K562 (cell line): ENCODE data around the gene PTPRM. TPM values are rescaled to one million over a fixed set of nuclear protein-coding genes. Genes with fewer than 3 reads are reported as not detected.

Source experiments
- ATAC-seq: fragments of 200-7000 bp; cut with Tn5 transposase; 3 replicates; pipeline ENCODE4 v1.9.1; 2020; ENCODE audit warnings: moderate library complexity
- BruUV-seq: library from RNA; stranded (reverse); fragments of 400-500 nt; replicated peaks from 2 replicates; lab custom pipeline; 2021; lab: Mats Ljungman, UMichigan
- CTCF ChIA-PET: fragments of 300-600 bp; formaldehyde crosslinking; extraction: SDS; loops from one replicate; lab custom pipeline; 2021; ENCODE audit warnings: low intra/inter-chr PET ratio; lab: Yijun Ruan, JAX
- POLR2A ChIA-PET: fragments of 300-600, 350-650 bp; sonication (Branson Sonifier 250); formaldehyde crosslinking; extraction: SDS; loops from one replicate; lab custom pipeline; 2021; ENCODE audit warnings: antibody characterized with exemption, inconsistent platforms; lab: Yijun Ruan, JAX
- DNase-seq, 4 experiments: peaks; one replicate each; pipeline versions ENCODE4 v3.0.0 to v3.0.0-alpha.2; 2011 to 2018; ENCODE audit warnings: low spot score in 3 of 4, mixed read lengths in 3 of 4; ENCODE audit errors: extremely low read depth in 1 of 4
- FAIRE-seq: peaks from 2 replicates; lab custom pipeline; 2011; peaks lifted over from hg19 to GRCh38; lab: Jason Lieb, UNC
- H2AFZ ChIP-seq: 2 replicates; pipeline ENCODE4 v1.6.0; 2011; ENCODE audit warnings: low read depth, low read length, control low read depth, inconsistent platforms
- H3K27ac ChIP-seq: fragments of 200-600 bp; 3 replicates; pipeline ENCODE4 v1.8.0; 2011; ENCODE audit warnings: low read depth, mild to moderate bottlenecking, control low read depth, inconsistent platforms, low read length, moderate library complexity, mixed read lengths; ENCODE audit errors: extremely low read depth
- H3K27me3 ChIP-seq, 2 experiments: fragments of 300-600 bp in 1 of 2; 2 replicates in 1 of 2; 3 replicates in 1 of 2; pipeline versions ENCODE4 v1.6.0 to v1.8.0; 2011; ENCODE audit warnings: inconsistent platforms in 2 of 2, low read length in 2 of 2, mild to moderate bottlenecking in 1 of 2, mixed read lengths in 1 of 2, moderate library complexity in 1 of 2; ENCODE audit not compliant: control insufficient read depth in 2 of 2, insufficient read depth in 2 of 2
- H3K36me3 ChIP-seq: fragments of 300-600 bp; 3 replicates; pipeline ENCODE4 v1.8.0; 2011; ENCODE audit warnings: mild to moderate bottlenecking, low read length, inconsistent platforms; ENCODE audit not compliant: control insufficient read depth, insufficient read depth
- H3K4me1 ChIP-seq, 2 experiments: fragments of 200-600 bp in 1 of 2; replicated peaks in 1 of 2; 2 replicates in 1 of 2; 3 replicates in 1 of 2; pipeline versions ENCODE4 v1.5.1 to v1.8.0; 2011; ENCODE audit warnings: inconsistent platforms in 2 of 2, low read length in 2 of 2, mild to moderate bottlenecking in 1 of 2, mixed read lengths in 1 of 2, moderate library complexity in 1 of 2; ENCODE audit not compliant: control insufficient read depth in 2 of 2, insufficient read depth in 2 of 2
- H3K4me2 ChIP-seq: 2 replicates; pipeline ENCODE4 v1.6.1; 2011; ENCODE audit warnings: low read length, control low read depth, inconsistent platforms, mixed read lengths; ENCODE audit not compliant: insufficient read depth
- H3K4me3 ChIP-seq: fragments of 200-600 bp; sonication (generic), shearing (Covaris generic); 2 replicates; pipeline ENCODE4 v1.5.1; 2016; ENCODE audit warnings: control low read depth, inconsistent platforms
- H3K79me2 ChIP-seq: fragments of 200-600 bp; 3 replicates; pipeline ENCODE4 v1.8.0; 2011; ENCODE audit warnings: low read length, inconsistent platforms; ENCODE audit not compliant: control insufficient read depth, insufficient read depth
- H3K9ac ChIP-seq, 2 experiments: 2 replicates each; pipeline versions ENCODE4 v1.6.0 to v1.6.1; 2011; ENCODE audit warnings: low read depth in 2 of 2, low read length in 2 of 2, control low read depth in 1 of 2, inconsistent platforms in 1 of 2, mild to moderate bottlenecking in 1 of 2, mixed read lengths in 1 of 2; ENCODE audit not compliant: insufficient read depth in 1 of 2
- H3K9me1 ChIP-seq: one replicate; pipeline ENCODE4 v1.6.0; 2011; ENCODE audit warnings: inconsistent platforms, mild to moderate bottlenecking, low read length, moderate library complexity; ENCODE audit not compliant: control insufficient read depth, insufficient read depth
- H3K9me3 ChIP-seq: replicated peaks from 2 replicates; pipeline ENCODE4 v1.5.1; 2011; ENCODE audit warnings: low read depth, low read length, inconsistent platforms; ENCODE audit not compliant: control insufficient read depth, insufficient read depth
- H4K20me1 ChIP-seq: replicated peaks from 2 replicates; pipeline ENCODE4 v1.6.1; 2011; ENCODE audit warnings: low read length, inconsistent platforms, mixed read lengths; ENCODE audit not compliant: control insufficient read depth, insufficient read depth
- CTCF ChIP-seq, 3 experiments: IDR thresholded peaks in 2 of 3; conservative IDR thresholded peaks in 1 of 3; 2 replicates each; pipeline ENCODE4 v1.5.1; 2011 to 2012; ENCODE audit warnings: low read length in 3 of 3, mild to moderate bottlenecking in 3 of 3, control low read depth in 2 of 3, improper control_type of control experiment in 1 of 3, inconsistent platforms in 1 of 3, low read depth in 1 of 3, mixed read lengths in 1 of 3, moderate library complexity in 1 of 3; ENCODE audit not compliant: insufficient read depth in 2 of 3
- ELK1 ChIP-seq: sonication (generic); formaldehyde crosslinking; IDR thresholded peaks from 2 replicates; pipeline ENCODE4 v1.8.1; 2022; ENCODE audit warnings: missing genetic modification reagents
- MITF ChIP-seq: IDR thresholded peaks from 2 replicates; pipeline ENCODE4 v1.6.1; 2014; ENCODE audit warnings: antibody characterized with exemption
- NONO ChIP-seq, 2 experiments: fragments of 200-400 bp in 1 of 2; fragments of 450-650 bp in 1 of 2; formaldehyde crosslinking in 1 of 2; IDR thresholded peaks; 2 replicates each; pipeline ENCODE4 v1.6.1; 2017; ENCODE audit warnings: low read depth in 2 of 2, mild to moderate bottlenecking in 2 of 2, moderate library complexity in 2 of 2, low read length in 1 of 2
- NR2C2 ChIP-seq, 2 experiments: fragments of 200-800 bp in 1 of 2; sonication (Bioruptor generic) in 1 of 2; sonication (generic) in 1 of 2; formaldehyde crosslinking in 1 of 2; IDR thresholded peaks; 2 replicates each; pipeline versions ENCODE4 v1.6.1 to v1.8.0; 2016 to 2022; ENCODE audit warnings: mild to moderate bottlenecking in 1 of 2, missing compliant biosample characterization in 1 of 2, missing genetic modification characterization in 1 of 2, missing genetic modification reagents in 1 of 2
- SFPQ ChIP-seq: fragments of 200-400 bp; formaldehyde crosslinking; IDR thresholded peaks from 2 replicates; pipeline ENCODE4 v1.6.1; 2017; ENCODE audit warnings: mild to moderate bottlenecking, low read depth, low read length, moderate library complexity
- SMARCC2 ChIP-seq: fragments of 450-650 bp; IDR thresholded peaks from 2 replicates; pipeline ENCODE4 v1.6.1; 2017; ENCODE audit warnings: antibody characterized with exemption, moderate library complexity, mild to moderate bottlenecking, low read depth
- ZNF121 ChIP-seq: sonication (generic); formaldehyde crosslinking; conservative IDR thresholded peaks from 2 replicates; pipeline ENCODE4 v1.8.0; 2022; ENCODE audit warnings: missing genetic modification reagents
- WGBS: fragments of 100-300 bp; shearing (Covaris generic); methylation state at CpG from one replicate; pipeline ENCODE4 v1.1.6; 2016; ENCODE audit warnings: low coverage, mixed read lengths; ENCODE audit not compliant: insufficient coverage; ENCODE audit errors: missing lambda C conversion rate; 5-methylcytosine and 5-hydroxymethylcytosine counted together
- in situ Hi-C: fragments of 300-500 bp; cut with MboI; formaldehyde crosslinking; loops from 4 replicates; pipeline ENCODE4 v1.15.0; 2018; ENCODE audit warnings: inconsistent platforms, mixed read lengths
- intact Hi-C: fragments of 100-400 bp; cut with micrococcal nuclease; formaldehyde crosslinking; loops from 2 replicates; pipeline ENCODE4 v1.14.2; 2022
- polyA plus RNA-seq, 8 experiments: library from polyadenylated mRNA; depleted of rRNA in 4 of 8; stranded (reverse) in 5 of 8; unstranded in 3 of 8; fragments of >200 nt; fragmentation: Nextera tagmentation in 2 of 8; fragmentation: Illumina TruSeq in 1 of 8; extraction: Ambion mirVana in 2 of 8; extraction: Trizol in 1 of 8; gene quantifications; 2 replicates each; pipeline versions ENCODE4 v1.2.1 to v1.2.3, GENCODE V29; 2011 to 2014; ENCODE audit warnings: inconsistent platforms in 1 of 8, missing spikeins in 1 of 8
- total RNA-seq, 7 experiments: library from RNA; depleted of rRNA in 6 of 7; stranded (reverse); fragments of >200 nt in 6 of 7; fragmentation: Illumina TruSeq in 2 of 7; extraction: Trizol in 2 of 7; gene quantifications; 2 replicates each; pipeline versions ENCODE4 v1.2.1 to v1.2.3, GENCODE V29; 2011 to 2021; ENCODE audit warnings: low replicate concordance in 1 of 7
- TF ChIP-seq, protein P1 (sequence below): fragments of 250-450 bp; sonication (Bioruptor Pico); IDR thresholded peaks from 2 replicates; pipeline ENCODE4 v1.5.0; 2021

Gene PTPRM
- total and polyA plus RNA-seq, 9 of the 15 experiments (the other 6 are each of a cell fraction or from before 2014, with no cell fraction given), result 0.03 to 0.16 (median 0.08) TPM; not detected in 3

GRCh38 chr18:7939521-7939920, 372.4 kb downstream of the PTPRM start (continued):
- TF ChIP-seq MITF, result no peak

DNA sequence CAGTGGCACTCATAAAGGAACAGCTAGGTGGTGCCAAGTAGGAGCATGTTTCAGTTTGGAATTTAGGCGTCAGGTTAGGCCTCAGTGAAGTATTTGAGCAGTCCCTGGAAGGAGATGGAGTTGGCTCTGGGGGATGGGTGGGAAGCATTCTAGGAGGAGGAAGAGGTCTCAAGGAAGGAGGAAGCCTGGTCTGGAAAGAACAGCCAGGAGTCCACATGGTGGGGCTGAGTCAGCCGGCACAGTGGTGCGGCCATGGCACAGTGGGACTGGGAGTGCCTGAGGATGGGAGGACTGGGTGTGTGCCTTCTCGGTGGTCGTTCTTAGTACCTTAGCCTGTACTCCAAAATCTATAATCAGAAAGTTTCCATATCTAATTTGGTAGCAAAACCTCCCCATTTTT, 373.3 kb downstream of the PTPRM start:
- 5% methylated on average over 5 of the region's 5 CpGs for WGBS
- no peaks in the 10 kb centered on the region for H3K79me2 ChIP-seq
- H3K9ac ChIP-seq, result no peak overlapping the region
- in situ Hi-C loops, result no loop called here
- no peak overlapping the region for H3K27ac ChIP-seq
- CTCF ChIA-PET, result no interaction called here
- H3K27me3 ChIP-seq, result no peaks in the 10 kb centered on the region
- H4K20me1 ChIP-seq, result no peaks in the 10 kb centered on the region
- no peaks in the 10 kb centered on the region for H3K4me1 ChIP-seq
- no peak overlapping the region for H2AFZ ChIP-seq
- no peak for DNase-seq
- no peak overlapping the region for H3K4me2 ChIP-seq
- no peaks in the 10 kb centered on the region for H3K9me1 ChIP-seq
- H3K4me3 ChIP-seq, result no peak overlapping the region
- no peaks in the 10 kb centered on the region for H3K36me3 ChIP-seq
- intact Hi-C loops, result no loop called here
- no peaks in the 10 kb centered on the region for H3K9me3 ChIP-seq
- no TSS peak for BruUV-seq
- FAIRE-seq, result no peak
- POLR2A ChIA-PET, result interaction anchor here (0.8 kb wide), 1 partner anchor 13 kb away, joined by 3 read pairs; no protein-coding TSS in a partner anchor
- ATAC-seq, result no peak
- TF ChIP-seq SFPQ, result no peak
- TF ChIP-seq ZNF121, result no peak
- no peak for TF ChIP-seq SMARCC2
- no peak for TF ChIP-seq NR2C2 (CRISPR knock-in tag; IDR thresholded peaks at IDR 0.05)
- TF ChIP-seq NR2C2 (tag; IDR thresholded peaks at IDR 0.05), result no peak
- no peak for TF ChIP-seq ELK1
- TF ChIP-seq, protein P1, sequence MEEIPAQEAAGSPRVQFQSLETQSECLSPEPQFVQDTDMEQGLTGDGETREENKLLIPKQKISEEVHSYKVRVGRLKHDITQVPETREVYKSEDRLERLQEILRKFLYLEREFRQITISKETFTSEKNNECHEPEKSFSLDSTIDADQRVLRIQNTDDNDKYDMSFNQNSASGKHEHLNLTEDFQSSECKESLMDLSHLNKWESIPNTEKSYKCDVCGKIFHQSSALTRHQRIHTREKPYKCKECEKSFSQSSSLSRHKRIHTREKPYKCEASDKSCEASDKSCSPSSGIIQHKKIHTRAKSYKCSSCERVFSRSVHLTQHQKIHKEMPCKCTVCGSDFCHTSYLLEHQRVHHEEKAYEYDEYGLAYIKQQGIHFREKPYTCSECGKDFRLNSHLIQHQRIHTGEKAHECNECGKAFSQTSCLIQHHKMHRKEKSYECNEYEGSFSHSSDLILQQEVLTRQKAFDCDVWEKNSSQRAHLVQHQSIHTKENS (CRISPR knock-in tag), result no peak
- no peak for TF ChIP-seq CTCF (IDR thresholded peaks at IDR 0.05 in 2 of 3, conservative IDR thresholded peaks at IDR 0.05 in 1 of 3; ENCODE audit: insufficient read depth in 2 of 3, low read depth in 1 of 3, low read length in 3 of 3)
- no peak for TF ChIP-seq NONO (IDR thresholded peaks at IDR 0.05; ENCODE audit: low read depth in 2 of 2, low read length in 1 of 2)
